Activated T-cell treated with anti-CD3 and anti-CD28 coated beads for 24 hours (primary cell): ENCODE results near the gene GABPA.

Source experiments
- DNase-seq: peaks from one replicate; pipeline ENCODE4 v3.0.0-alpha.2; 2020; ENCODE audit warnings: low read depth

GABPA gene

GRCh38 chr21:25809013-25809412 is 74.2 kb downstream of the GABPA start:
- no peak for DNase-seq

GRCh38 chr21:25811186-25811585 is 76.4 kb downstream of the GABPA start:
- DNase-seq, result no peak

- DNase-seq, result no peak
Observed at GRCh38 chr21:25813917-25814316, 79.1 kb downstream of the GABPA start.

- no peak for DNase-seq
Observed at GRCh38 chr21:25818121-25818520, 83.3 kb downstream of the GABPA start.

- no peak for DNase-seq
Observed at GRCh38 chr21:25818551-25818950, 83.8 kb downstream of the GABPA start.
